Forelimb muscle (tissue), 1 donor: Measurements from ENCODE around the gene CAPG. TPM values are rescaled to one million over a fixed set of nuclear protein-coding genes. Genes with fewer than 3 reads are reported as not detected.
A peak's percentile ranks its signal among the peaks of the same experiment; 100 is the strongest.

ENCODE experiments used
- DNase-seq: peaks from one replicate; pipeline ENCODE4 v3.0.0-alpha.2; 2013; ENCODE audit warnings: low read depth
- polyA plus RNA-seq: library from polyadenylated mRNA; unstranded; fragments of 120-200 nt; gene quantifications from one replicate; pipeline ENCODE4 v1.2.1, GENCODE V29; 2013; ENCODE audit not compliant: insufficient read length

The CAPG gene
- polyA plus RNA-seq, 1 donor: 12.4 TPM

DNA sequence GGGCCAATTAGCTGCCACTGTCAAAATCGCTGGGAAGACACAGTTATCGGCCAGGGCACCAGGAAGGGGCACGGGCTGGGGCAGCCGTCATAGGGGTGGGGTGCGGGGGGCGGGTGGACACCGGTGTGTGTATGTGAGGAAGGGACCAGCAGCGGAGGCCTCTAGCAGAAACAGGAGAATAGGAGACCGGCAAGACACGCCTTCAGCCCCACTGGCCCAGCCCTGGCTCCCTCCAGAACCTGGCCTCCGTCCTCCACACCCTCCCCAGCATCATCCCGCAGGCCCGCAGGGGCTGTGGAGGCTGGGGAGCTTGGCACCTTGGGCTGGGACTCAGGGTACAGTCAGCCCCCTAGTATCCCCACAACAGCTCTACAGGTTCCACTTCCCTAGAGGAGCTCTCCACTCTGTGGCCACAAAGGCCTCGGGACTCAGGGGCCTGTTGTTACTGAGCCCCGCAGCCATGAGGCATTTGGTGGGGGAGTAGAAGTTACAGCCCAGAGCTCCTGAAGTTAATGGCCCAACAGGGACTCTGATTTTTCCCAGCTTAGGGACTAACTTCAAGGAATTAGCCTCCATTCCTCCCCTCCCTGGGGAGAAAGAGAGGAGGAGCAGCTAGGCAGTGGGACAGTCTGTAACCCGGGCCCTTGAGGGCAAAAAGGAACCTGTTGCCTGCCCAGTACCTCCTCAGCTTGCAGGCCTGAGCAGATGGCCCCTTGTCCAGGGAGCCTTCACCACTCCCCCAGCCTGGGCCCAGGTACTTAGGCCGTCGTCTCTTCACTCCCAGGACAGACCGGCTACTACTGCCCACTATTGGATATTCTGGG lies 28.2 kb upstream of the CAPG start:
- DNase-seq: no peak

DNA sequence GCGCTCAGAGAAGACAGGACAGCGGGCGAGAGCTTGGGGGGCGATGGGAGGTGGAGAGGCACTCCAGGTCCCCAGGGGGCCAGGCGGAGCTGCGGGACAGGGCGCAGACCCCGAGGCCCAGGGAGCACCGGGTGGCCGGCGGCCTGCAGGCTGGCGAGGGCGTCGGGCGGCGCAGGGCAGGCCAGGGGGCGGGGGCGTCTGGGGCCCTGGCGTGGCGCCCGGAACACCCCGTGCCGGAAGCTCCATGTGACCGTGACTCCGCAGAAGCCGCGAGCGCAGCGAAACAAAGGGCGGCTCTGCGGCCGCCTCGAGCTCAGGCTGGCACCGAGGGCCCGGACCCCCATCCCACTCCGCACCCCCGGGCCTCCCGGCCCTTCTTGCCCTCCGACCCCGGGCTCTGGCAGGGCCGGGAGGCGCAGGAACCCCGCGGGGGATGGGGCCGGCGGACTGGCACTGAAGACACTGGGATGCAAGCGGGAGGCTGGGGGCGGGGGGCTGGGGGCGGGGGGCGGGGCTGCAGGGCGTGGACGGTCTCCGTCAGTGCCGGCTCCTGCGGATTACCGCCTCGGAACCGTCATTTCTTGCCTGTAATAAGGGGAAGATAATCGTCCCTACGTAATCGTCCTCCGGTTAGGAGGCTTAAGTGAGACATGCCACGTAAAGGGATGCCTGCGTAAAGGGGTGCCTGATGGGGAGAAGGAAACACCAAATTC lies 27.5 kb upstream of the CAPG start:
- no peak for DNase-seq

DNA sequence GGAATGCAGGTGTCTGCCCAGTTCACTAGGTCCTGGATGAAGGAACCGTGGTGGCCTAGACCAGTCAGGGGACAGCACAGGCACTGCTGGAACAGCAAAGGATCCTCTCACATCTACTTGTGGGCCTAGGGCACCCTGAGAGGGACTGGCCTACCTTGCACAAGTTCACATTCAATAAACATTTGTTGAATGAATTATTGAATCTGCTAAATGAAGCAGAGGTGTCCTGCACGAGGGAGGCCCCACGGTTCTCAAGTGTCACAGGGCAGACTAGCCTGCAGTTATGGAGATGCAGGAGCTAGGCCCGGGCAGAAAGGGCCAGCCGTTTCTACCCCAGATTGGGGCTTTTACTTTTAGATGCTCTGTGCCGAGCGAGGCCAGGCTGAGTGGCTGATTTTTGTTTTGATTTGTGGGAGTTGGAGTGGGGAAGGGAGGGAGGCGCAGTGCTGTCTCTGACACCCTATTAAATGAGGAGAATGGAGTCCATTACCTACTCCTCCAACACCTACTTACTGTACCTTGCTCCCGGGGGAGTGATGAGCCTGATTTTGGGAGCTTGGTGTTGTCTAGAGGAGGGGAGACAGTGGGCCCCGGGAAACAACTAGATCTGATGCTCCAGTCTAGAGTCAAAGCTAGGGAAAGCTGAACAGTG lies 26.8 kb upstream of the CAPG start:
- DNase-seq: no peak

DNA sequence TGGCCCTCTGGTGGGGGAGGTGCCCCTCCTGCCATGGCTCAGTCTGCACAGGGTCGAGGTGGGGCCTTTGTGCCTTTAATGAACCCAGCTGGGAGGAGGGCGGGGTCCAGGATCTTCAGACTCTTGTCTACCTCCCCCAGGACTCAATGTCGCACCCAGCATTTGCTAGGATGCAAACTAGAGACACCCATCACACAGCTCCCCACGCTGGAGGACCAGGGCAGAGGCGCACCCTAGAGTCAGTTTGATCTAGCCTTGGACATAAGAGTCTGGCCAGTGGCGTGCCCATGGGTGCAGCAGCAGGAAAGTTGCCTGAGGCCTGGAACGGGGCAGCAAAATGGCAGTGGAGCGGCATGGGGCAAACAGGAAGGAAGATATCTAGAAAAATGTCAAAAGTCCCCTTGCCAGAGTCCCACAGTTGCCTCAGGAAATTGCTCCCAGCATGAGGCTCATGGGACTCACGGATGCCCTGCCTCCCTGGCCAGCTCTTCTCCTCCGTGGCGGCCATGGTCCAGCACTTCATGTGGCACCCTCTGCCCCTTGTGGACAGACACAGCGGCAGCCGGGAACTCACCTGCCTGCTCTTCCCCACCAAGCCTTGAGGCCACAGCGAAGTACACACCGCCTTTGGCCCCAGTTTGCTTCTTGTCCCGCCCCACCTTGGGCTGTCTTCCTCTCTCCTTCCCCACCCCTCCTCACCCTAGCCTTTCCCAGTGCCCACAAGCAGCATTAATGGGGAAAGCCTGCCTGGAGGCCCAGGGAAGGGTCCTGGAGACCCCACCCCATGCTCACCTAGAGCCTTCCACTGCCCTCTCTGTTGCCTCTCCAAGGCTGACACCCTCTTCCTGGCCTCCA lies 26.0 kb upstream of the CAPG start:
- DNase-seq: no peak

DNA sequence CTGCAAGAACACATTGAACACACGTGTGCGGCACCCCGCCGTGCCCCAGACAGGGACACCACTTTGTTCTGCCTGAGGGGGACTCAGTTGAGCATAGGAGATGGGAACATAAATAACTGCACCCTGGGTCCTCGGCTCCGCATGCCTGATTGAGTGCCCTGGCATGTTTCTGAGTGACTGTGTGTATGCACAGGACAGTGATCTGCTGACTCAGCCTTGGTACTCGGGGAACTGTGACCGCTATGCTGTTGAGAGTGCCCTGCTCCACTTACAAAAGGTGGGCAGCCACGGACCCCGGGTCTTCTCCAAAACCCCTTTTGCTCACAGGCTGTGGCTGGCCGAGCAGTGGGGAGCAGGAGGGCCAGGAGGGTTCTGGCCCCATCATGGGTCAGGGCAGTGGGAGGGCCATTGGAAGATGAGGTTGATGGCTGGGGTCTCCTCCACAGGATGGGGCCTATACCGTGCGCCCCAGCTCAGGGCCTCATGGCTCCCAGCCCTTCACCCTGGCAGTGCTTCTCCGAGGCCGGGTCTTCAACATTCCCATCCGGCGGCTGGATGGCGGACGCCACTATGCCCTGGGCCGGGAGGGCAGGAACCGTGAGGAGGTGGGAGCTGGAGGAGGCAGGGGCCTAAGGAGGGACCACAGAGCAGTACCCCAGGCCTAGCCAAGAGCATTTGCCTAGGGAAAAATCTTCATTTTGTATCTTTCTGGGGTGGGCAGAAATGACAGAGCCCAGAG lies 25.2 kb upstream of the CAPG start:
- no peak for DNase-seq

DNA sequence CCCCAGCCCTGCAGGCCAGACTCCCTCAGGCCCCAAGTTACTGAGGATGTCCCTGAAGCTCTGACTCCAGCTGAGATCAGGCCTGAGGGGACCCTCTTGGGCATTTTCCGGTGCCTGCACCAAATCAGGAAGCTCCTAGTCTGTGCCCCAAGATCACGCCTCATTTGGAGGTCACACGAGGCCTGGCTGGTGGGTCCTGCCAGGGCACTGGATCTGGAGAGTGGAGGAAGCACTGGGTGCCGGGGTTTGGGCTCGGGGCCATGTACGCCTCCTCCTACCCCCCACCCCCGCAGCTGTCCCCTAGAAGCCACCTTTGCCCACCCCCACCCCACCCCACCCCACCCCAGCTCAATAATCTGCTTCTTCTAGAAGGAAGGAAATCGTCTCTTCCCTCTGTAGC lies 24.5 kb upstream of the CAPG start:
- no peak for DNase-seq

DNA sequence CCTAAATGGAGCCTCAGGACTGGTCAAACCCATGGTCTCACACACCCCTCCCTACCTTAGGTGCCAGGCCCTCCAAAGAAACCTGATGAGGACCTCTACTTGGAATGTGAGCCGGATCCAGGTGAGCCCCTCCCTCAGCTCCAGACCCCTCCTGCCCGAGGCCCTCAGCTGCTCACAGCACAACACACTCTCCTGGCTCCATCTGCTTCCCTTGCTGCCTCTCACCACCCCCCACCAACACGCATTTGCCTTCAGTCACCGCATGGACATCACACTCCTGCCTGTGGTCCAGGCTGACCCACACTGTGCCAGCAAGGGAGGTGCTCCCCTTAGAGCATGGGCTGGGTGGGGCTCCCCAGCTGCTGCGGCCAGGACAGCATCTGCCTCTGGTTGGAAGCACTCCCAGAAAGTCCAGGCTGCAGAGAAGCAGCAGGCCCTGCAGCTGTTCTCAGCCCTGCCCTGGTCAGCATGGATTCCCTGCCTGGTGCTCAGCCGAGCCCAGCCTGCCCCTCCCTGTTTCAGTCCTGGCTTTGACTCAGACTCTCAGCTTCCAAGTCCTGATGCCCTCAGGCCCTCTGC lies 23.4 kb upstream of the CAPG start:
- DNase-seq: peak; percentile 70

DNA sequence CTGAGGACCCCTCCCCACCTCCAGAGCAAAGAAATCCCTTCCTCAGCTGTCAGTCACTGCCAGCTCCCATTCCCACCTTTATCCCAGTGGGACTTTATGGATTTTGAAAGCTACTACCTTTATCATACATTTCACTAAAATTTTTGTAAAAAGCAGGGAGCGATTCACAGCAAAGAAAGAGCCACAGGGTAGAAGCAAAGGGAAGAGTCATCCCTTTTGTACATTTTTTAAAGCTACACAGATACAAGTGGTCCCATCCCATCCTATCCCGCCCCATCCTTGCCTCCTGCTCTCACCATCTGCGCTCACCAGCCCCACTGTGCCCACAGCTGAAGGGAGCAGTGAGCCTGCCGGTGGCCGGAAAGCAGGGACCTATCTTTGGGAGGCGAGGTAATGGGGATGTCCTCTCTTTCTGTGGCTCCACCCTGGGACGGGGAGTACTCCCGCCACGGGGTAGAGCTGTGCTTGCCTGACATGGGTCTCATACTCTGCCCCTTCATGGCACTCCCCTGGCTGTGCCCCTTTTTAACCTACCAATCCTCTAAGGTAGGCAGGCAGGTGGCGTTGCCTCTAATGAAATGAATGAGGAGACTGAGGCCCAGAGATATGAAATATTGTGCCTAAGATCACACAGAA lies 21.5 kb upstream of the CAPG start:
- DNase-seq: no peak

DNA sequence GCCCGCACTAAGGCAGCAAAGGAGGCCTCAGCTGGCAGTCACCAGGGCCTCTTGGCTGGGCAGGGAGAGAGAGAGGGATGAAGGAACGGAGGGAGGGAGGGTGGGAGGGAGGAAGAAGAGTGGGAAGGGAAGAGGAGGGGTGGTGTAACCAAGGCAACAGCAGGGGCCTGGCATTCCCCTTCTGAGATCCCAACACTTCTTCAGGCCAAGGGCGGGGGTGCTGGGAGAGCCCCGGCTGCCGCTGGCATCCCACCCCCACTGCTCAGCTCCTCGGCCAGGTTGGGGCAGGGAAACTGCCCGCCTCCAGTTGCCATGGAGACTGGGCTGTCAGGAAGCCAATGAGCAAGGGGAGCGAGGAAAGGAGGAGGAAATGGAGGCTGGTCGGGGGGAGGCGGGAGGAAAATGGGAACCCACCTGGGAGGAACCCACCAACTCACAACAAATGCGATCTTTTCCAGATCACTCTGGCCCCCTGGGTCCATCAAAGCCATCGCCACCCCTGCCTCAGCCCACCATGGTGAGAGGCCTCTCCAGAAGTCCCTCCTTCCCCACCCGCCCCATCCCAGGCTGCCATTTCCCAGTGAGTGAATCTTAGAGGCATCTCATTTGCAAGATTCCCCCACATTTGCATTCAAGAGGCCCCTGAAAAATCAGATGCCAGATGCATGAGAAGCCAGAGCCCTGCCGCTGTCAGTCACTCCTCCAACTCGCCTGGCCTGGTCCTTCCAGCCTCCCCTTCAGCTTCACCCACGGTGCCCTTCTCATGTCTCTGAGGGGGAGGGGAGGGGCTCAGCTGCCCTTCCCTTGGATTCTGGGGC lies 20.8 kb upstream of the CAPG start:
- DNase-seq: no peak

DNA sequence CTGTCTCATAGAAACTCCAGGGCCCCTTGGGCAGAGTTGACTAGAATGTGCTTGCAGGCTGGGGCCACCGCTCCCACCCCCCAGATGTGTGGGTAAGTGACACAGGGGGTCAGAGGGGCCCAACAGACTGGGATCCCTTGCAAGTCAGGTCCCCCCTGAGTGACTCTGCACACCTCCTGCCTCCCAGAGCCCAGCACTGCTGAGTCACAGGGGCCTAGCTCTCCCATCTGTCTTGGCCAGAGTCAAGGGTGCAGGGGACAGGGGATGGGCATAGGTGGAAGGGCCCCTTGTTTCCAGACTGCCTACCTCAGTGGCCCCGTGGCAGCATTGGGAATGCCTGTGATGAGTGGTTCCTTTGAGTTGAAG lies 19.7 kb upstream of the CAPG start:
- no peak for DNase-seq

DNA sequence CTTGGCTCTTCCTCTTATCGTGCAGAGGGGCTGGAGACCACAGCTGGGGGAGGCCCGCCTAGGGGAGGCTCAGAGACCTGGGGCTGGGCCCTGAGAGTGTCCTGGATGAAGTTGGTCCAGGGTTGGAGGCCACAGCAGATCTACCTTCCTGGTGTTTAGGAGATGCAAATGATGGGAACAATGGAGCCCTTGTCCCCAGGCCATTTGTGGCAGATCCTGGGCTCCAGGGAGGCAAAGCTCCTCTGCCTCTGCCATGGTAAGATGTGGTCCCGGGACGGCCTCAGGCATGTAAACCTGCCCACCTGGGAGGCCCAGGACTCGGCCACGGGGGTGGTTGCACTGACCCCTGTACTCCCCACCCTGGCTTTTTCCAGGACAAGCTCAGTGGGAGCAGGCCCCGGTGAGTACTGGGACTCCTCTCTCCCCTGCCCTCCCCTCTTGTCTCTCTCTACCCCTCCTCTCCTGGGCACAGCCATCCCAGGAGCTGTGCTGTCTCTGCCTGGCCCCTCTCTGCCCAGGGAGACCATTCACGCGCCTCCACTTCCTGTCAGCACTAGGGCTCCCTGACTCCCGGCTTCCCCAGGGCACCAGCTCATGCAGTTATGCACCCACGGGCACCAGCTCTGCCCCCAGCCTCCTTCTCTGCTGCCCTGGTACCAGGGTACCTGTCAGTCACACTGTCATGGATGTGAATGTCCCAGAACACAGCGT lies 19.2 kb upstream of the CAPG start:
- DNase-seq: no peak

DNA sequence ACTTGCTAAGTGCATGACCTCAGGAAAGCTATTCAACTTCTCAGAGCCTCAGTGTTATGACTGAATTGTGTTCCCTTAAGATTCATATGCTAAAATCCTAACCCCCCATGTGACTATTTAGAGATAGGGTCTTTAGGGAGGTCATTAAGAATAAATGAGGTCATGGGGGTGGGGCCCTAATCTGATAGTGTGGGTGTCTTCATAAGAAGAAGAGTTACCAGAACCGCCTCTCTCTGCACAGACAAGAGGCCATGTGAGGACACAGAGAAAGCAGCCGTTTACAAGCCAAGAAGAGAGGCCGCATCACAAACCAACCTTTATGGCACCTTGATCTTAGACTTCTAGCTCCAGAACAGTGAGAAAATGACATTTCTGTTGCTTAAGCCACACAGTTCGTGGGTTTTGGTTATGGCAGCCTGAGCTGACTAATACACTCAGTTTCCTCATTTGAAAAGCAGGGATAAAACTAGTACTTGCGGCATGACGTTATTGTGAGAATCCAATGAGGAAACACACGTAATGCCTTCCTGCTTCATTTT lies 18.2 kb upstream of the CAPG start:
- DNase-seq: no peak

DNA sequence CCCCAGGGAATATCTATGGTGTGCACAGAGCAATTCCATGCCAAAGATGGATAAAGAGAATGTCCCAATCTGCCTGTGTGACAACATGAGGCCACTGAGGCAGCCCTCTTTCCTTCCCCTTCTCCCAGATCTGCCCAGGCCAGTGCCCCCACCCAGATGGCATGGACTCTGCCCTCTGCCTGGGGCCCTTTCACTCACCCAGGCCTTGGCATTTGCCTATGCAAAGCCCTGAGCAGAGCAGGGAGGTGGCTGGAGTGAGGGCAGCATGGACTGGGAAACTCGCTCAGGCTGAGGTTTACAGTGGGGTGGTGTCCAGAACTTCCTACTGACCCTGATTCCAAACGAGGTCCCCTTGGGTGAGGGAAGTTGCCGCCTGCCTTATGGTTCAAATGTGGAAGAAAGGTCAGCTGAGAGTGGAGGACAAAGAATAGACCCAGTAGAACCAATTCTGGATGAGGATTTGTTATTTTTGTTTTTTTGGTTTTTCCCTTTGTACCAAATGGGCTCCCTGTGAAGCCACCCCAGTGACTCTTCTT lies 17.2 kb upstream of the CAPG start:
- DNase-seq: no peak

DNA sequence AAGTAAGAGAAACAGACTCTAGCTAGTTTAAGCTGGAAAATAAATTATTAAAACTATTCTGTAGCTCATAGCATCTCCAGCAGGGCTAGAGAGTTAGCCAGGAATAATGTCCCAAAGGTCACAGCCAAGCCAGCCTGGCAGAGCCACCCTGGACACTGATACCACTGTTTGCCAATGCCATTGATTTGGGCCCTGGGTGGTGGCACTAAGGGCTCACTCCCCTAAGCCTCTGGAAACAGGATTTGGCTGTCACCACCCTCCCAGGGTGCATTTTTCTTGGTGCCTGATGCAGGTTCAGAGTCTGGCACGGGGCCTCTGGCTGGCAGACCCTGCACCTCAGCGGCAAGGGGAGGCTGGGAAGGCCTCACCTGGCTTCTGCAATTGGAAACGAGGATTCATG lies 15.4 kb upstream of the CAPG start:
- DNase-seq: no peak

DNA sequence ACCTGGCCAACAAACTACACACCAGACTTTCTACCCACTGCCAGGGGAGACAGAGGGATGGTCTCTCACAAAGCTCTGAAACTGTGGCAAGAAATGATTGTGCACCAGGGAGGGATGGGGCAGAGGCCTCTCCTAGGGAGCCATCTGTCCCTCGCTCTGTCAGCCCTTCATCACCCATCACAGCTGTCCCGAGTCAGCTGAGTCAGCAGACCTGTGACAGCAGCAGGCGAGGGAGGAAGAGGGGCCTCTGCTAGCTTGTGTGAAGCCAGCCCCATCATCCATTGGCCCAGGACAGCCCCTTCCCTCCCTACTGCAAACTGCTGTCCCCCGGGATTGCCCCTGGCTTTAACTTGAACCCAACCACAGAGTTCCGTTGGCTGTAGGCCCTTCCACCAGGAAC lies 13.4 kb upstream of the CAPG start:
- DNase-seq: no peak

DNA sequence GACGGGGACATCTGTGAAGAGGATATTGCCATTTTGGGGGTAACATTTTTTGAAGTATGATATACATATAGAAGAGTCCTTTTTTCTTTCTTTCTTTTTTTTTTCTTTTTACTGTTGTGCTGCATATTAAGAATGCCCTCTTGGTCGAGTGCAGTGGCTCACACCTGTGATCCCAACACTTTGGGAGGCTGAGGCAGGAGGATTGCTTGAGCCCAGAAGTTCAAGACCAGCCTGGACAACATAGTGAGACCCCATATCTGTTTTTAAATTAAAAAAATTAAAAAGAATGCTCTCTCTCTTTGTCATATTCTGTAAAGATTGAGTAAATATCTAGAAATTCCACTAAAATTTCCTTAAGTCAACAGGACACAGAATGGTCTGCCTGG lies 11.9 kb upstream of the CAPG start:
- DNase-seq: no peak

DNA sequence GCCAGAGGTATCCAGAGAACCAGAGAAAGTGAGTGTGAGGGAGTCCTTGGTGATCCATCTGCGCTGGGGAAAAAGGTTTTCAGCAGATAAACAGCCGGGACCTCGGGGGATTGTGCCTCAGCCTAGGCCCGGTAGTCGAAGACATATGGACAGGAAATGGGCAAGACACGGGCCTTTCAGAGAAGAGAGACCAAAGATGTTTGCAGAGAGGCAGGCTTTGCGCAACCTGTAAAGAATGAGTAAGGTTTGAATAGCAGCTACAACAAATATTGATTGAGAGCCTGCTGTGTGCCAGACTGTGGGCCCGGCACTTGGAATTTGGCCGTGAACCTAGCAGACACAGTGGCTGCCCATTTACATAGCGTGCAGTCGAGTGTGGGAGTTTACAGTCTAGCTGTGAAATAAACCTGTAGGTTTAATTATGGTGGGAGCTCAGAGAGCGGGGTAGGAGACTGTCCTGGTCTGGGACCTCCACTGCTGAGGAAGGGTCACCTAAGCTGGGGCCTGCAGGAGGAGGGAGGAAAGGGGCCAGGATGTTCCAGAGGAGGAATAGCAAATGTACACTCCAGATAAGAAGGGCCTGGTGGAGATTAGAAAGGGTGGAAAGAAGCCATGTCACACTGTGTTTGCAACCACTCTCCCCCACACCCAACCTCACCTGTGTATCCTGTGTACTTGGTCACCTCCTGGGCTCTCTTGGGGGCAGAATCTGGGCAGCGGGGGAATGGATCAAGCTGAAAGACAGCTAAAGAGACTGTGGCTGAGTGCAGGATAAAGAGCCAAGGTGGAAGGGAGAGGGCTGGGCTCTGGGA lies 11.3 kb upstream of the CAPG start:
- no peak for DNase-seq
